ENCODE measurements around the gene LHX4. TPM values are rescaled to one million over a fixed set of nuclear protein-coding genes. Genes with fewer than 3 reads are reported as not detected.

LHX4 gene
- total RNA-seq, 1 donor from 2014 or later: 0.96 TPM

GRCh38 chr1:180211860-180212229 lies 18.2 kb upstream of the LHX4 start:
- Mint-ChIP-seq H3K4me3 (no peak overlapping the region), H3K27me3 (ENCODE audit: low read depth) (peaks cover 83% of the 10 kb centered on the region), H3K36me3 (ENCODE audit: low read depth) (no peaks in the 10 kb centered on the region), H3K9me3 (peaks cover 3% of the 10 kb centered on the region), H3K27ac (ENCODE audit: unreplicated experiment) (no peak overlapping the region), H3K4me1 (peaks cover 12% of the 10 kb centered on the region)
- DNase-seq (ENCODE audit: low read depth, low spot score): no peak
- no peak for TF ChIP-seq CTCF (conservative IDR thresholded peaks at IDR 0.05)

- H3K4me3 Mint-ChIP-seq: peak overlapping the region; percentile 35
- H3K27ac Mint-ChIP-seq (ENCODE audit: unreplicated experiment): no peak overlapping the region
- no peak for TF ChIP-seq CTCF (conservative IDR thresholded peaks at IDR 0.05)
- peaks cover 78% of the 10 kb centered on the region for H3K27me3 Mint-ChIP-seq (ENCODE audit: low read depth)
- no peaks in the 10 kb centered on the region for H3K36me3 Mint-ChIP-seq (ENCODE audit: low read depth)
- H3K4me1 Mint-ChIP-seq: peaks cover 12% of the 10 kb centered on the region
- H3K9me3 Mint-ChIP-seq: peaks cover 3% of the 10 kb centered on the region
- DNase-seq (ENCODE audit: low read depth, low spot score): no peak
Measured at GRCh38 chr1:180213401-180214170, 16.5 kb upstream of the LHX4 start.

- peaks cover 7% of the 10 kb centered on the region for H3K4me1 Mint-ChIP-seq
- H3K9me3 Mint-ChIP-seq: peaks cover 3% of the 10 kb centered on the region
- no peak overlapping the region for H3K27ac Mint-ChIP-seq (ENCODE audit: unreplicated experiment)
- H3K4me3 Mint-ChIP-seq: no peak overlapping the region
- peaks cover 77% of the 10 kb centered on the region for H3K27me3 Mint-ChIP-seq (ENCODE audit: low read depth)
- DNase-seq (ENCODE audit: low read depth, low spot score): no peak
- no peak for TF ChIP-seq CTCF (conservative IDR thresholded peaks at IDR 0.05)
- no peaks in the 10 kb centered on the region for H3K36me3 Mint-ChIP-seq (ENCODE audit: low read depth)
Measured at GRCh38 chr1:180215856-180216625, 14.0 kb upstream of the LHX4 start.

GRCh38 chr1:180217006-180217405 lies 13.1 kb upstream of the LHX4 start:
- Mint-ChIP-seq H3K4me1 (peaks cover 7% of the 10 kb centered on the region), H3K4me3 (no peak overlapping the region), H3K27me3 (ENCODE audit: low read depth) (peaks cover 74% of the 10 kb centered on the region), H3K36me3 (ENCODE audit: low read depth) (no peaks in the 10 kb centered on the region), H3K9me3 (peaks cover 3% of the 10 kb centered on the region), H3K27ac (ENCODE audit: unreplicated experiment) (no peak overlapping the region)
- DNase-seq (ENCODE audit: low read depth, low spot score): no peak
- no peak for TF ChIP-seq CTCF (conservative IDR thresholded peaks at IDR 0.05)

- Mint-ChIP-seq H3K36me3 (ENCODE audit: low read depth) (no peaks in the 10 kb centered on the region), H3K9me3 (no peaks in the 10 kb centered on the region), H3K27me3 (ENCODE audit: low read depth) (peaks cover 78% of the 10 kb centered on the region), H3K27ac (ENCODE audit: unreplicated experiment) (no peak overlapping the region), H3K4me1 (no peaks in the 10 kb centered on the region), H3K4me3 (no peak overlapping the region)
- no peak for DNase-seq (ENCODE audit: low read depth, low spot score)
- TF ChIP-seq CTCF (conservative IDR thresholded peaks at IDR 0.05): no peak
Measured at GRCh38 chr1:180218806-180219765, 11.0 kb upstream of the LHX4 start.
